Activated CD4-positive, CD25-positive, alpha-beta regulatory T cell treated with anti-CD3 and anti-CD28 coated beads, Interleukin-2, amount 50 U/mL, for 16 hours (primary cell): ENCODE measurements around the gene CSNK2B.

Source experiments
- DNase-seq: peaks from one replicate; pipeline ENCODE4 v3.0.0-alpha.2; 2020; ENCODE audit warnings: low read depth, low spot score

CSNK2B gene

GRCh38 chr6:31710523-31711219, 44.8 kb downstream of the CSNK2B start:
- DNase-seq = no peak

GRCh38 chr6:31711233-31711632, 45.4 kb downstream of the CSNK2B start:
- no peak for DNase-seq

- DNase-seq = no peak
Observed at GRCh38 chr6:31712296-31712695, 46.4 kb downstream of the CSNK2B start.

- no peak for DNase-seq
Observed at GRCh38 chr6:31713465-31713864, 47.6 kb downstream of the CSNK2B start.

- no peak for DNase-seq
Observed at GRCh38 chr6:31713991-31714684, 48.3 kb downstream of the CSNK2B start.

- DNase-seq = no peak
Observed at GRCh38 chr6:31715022-31715958, 49.4 kb downstream of the CSNK2B start, which contains the start of gene LY6G6D. Gene LY6G6D, plus strand, starts transcription at chr6:31715348. Its CDS starts 8 bp downstream, at chr6:31715356.

- no peak for DNase-seq
Observed at GRCh38 chr6:31717499-31718222, 51.8 kb downstream of the CSNK2B start.

- no peak for DNase-seq
Observed at GRCh38 chr6:31718265-31718664, 52.4 kb downstream of the CSNK2B start.

GRCh38 chr6:31719001-31719400, 53.1 kb downstream of the CSNK2B start:
- DNase-seq = no peak
